Neural cell (in vitro differentiated cells): Measurements from ENCODE around the gene RAP2A. TPM values are rescaled to one million over a fixed set of nuclear protein-coding genes. Genes with fewer than 3 reads are reported as not detected.

Experiments used
- H2AFZ ChIP-seq: fragments of 200-600, 300-800 bp; sonication (generic), shearing (Covaris generic); 2 replicates; pipeline ENCODE4 v1.6.0; 2014; ENCODE audit warnings: low read depth, mild to moderate bottlenecking, antibody characterized with exemption, low read length, moderate library complexity
- H3F3A ChIP-seq: fragments of 200-600 bp; shearing (Covaris generic); 2 replicates; pipeline ENCODE4 v1.6.1; 2016; ENCODE audit warnings: mild to moderate bottlenecking, moderate library complexity, mixed read lengths, antibody characterized with exemption, low read length; ENCODE audit not compliant: insufficient read depth, poor library complexity, severe bottlenecking
- H3K27ac ChIP-seq: fragments of 200-600, 300-800 bp; sonication (generic), shearing (Covaris generic); 2 replicates; pipeline ENCODE4 v1.5.1; 2014; ENCODE audit warnings: mild to moderate bottlenecking, low read length, moderate library complexity
- H3K27me3 ChIP-seq: fragments of 300-800, 200-600 bp; sonication (generic), shearing (Covaris generic); 2 replicates; pipeline ENCODE4 v1.6.0; 2014; ENCODE audit warnings: mild to moderate bottlenecking, low read depth, low read length, moderate library complexity; ENCODE audit not compliant: insufficient read depth
- H3K36me3 ChIP-seq: fragments of 300-800, 200-600 bp; sonication (generic), shearing (Covaris generic); 2 replicates; pipeline ENCODE4 v1.5.1; 2014; ENCODE audit warnings: mild to moderate bottlenecking, antibody characterized with exemption, low read length, moderate library complexity; ENCODE audit not compliant: insufficient read depth
- H3K4me2 ChIP-seq: fragments of 300-800, 200-600 bp; sonication (generic), shearing (Covaris generic); 2 replicates; pipeline ENCODE4 v1.6.0; 2014; ENCODE audit warnings: mild to moderate bottlenecking, low read length
- H3K4me3 ChIP-seq: fragments of 300-800, 200-600 bp; sonication (generic), shearing (Covaris generic); 2 replicates; pipeline ENCODE4 v1.5.1; 2014; ENCODE audit warnings: mild to moderate bottlenecking, low read length, moderate library complexity
- H3K79me2 ChIP-seq: fragments of 200-600 bp; shearing (Covaris generic); replicated peaks from 2 replicates; pipeline ENCODE4 v1.6.0; 2014; ENCODE audit warnings: mild to moderate bottlenecking, low read length, moderate library complexity; ENCODE audit not compliant: insufficient read depth
- H3K9ac ChIP-seq: fragments of 300-800, 200-600 bp; sonication (generic), shearing (Covaris generic); 2 replicates; pipeline ENCODE4 v1.6.1; 2016; ENCODE audit warnings: mild to moderate bottlenecking, low read length, mixed read lengths
- H3K9me2 ChIP-seq: fragments of 200-600 bp; shearing (Covaris generic); 2 replicates; pipeline ENCODE4 v1.6.1; 2016; ENCODE audit warnings: mild to moderate bottlenecking, low read length, mixed read lengths; ENCODE audit not compliant: insufficient read depth
- H3K9me3 ChIP-seq: fragments of 200-600, 300-800 bp; sonication (generic), shearing (Covaris generic); 2 replicates; pipeline ENCODE4 v1.6.1; 2016; ENCODE audit warnings: mild to moderate bottlenecking, mixed run types, low read length, moderate library complexity, mixed read lengths
- H4K20me1 ChIP-seq: fragments of 200-600 bp; shearing (Covaris generic); 2 replicates; pipeline ENCODE4 v1.6.1; 2016; ENCODE audit warnings: mild to moderate bottlenecking, mixed run types; ENCODE audit not compliant: insufficient read depth
- CTCF ChIP-seq: fragments of 450-650 bp; IDR thresholded peaks from 2 replicates; pipeline ENCODE4 v1.5.1; 2014; ENCODE audit warnings: antibody characterized with exemption, mild to moderate bottlenecking, moderate library complexity; ENCODE audit not compliant: poor library complexity, severe bottlenecking
- EP300 ChIP-seq: fragments of 450-650 bp; conservative IDR thresholded peaks from 2 replicates; pipeline ENCODE4 v1.6.1; 2014; ENCODE audit warnings: antibody characterized with exemption, mild to moderate bottlenecking, moderate library complexity; ENCODE audit not compliant: poor library complexity, severe bottlenecking
- EZH2 ChIP-seq: fragments of 200-600, 300-800 bp; shearing (Covaris generic), sonication (generic); IDR thresholded peaks from 2 replicates; pipeline ENCODE4 v1.6.1; 2014; ENCODE audit warnings: antibody characterized with exemption, low read length, borderline replicate concordance, mild to moderate bottlenecking; ENCODE audit not compliant: insufficient read depth, poor library complexity, severe bottlenecking
- MXI1 ChIP-seq: fragments of 450-650 bp; conservative IDR thresholded peaks from 2 replicates; pipeline ENCODE4 v1.6.1; 2014; ENCODE audit warnings: antibody characterized with exemption, mild to moderate bottlenecking; ENCODE audit not compliant: poor library complexity, severe bottlenecking
- POLR2AphosphoS5 ChIP-seq: IDR thresholded peaks from 2 replicates; pipeline ENCODE4 v1.6.1; 2012
- RAD21 ChIP-seq: fragments of 450-650 bp; conservative IDR thresholded peaks from 2 replicates; pipeline ENCODE4 v1.6.1; 2014; ENCODE audit warnings: antibody characterized with exemption, mild to moderate bottlenecking, moderate library complexity
- REST ChIP-seq: IDR thresholded peaks from 2 replicates; pipeline ENCODE4 v1.6.1; 2012; ENCODE audit warnings: borderline replicate concordance
- SMC3 ChIP-seq: fragments of 450-650 bp; conservative IDR thresholded peaks from 2 replicates; pipeline ENCODE4 v1.6.1; 2014; ENCODE audit warnings: antibody characterized with exemption, mild to moderate bottlenecking, moderate library complexity; ENCODE audit not compliant: poor library complexity
- TAF1 ChIP-seq: IDR thresholded peaks from 2 replicates; pipeline ENCODE4 v1.6.1; 2012; ENCODE audit warnings: low read depth
- polyA plus RNA-seq: library from polyadenylated mRNA; depleted of rRNA; stranded (reverse); fragments of >200 nt; gene quantifications from 2 replicates; pipeline ENCODE4 v1.2.3, GENCODE V29; 2014

RAP2A gene
- polyA plus RNA-seq, 1 donor from 2014 or later = 55.3 TPM

GRCh38 chr13:97435323-97435722 lies 1.4 kb downstream of the RAP2A start:
- Histone ChIP-seq H3K79me2 (peaks cover 60% of the 10 kb centered on the region), H3K9ac (peak overlapping the region; percentile 75)
- TF ChIP-seq RAD21 = no peak
- TF ChIP-seq TAF1 = no peak
- TF ChIP-seq REST = no peak
- TF ChIP-seq POLR2AphosphoS5 = no peak

GRCh38 chr13:97435794-97436193 lies 1.8 kb downstream of the RAP2A start:
- H3K4me2 ChIP-seq = peak overlapping the region; percentile 64
- no peaks in the 10 kb centered on the region for H3F3A ChIP-seq
- no peaks in the 10 kb centered on the region for H3K9me3 ChIP-seq
- peaks cover 60% of the 10 kb centered on the region for H3K79me2 ChIP-seq
- no peaks in the 10 kb centered on the region for H3K27me3 ChIP-seq
- H3K4me3 ChIP-seq = peak overlapping the region; percentile 81
- H4K20me1 ChIP-seq = no peaks in the 10 kb centered on the region
- H3K27ac ChIP-seq = no peak overlapping the region
- no peaks in the 10 kb centered on the region for H3K36me3 ChIP-seq
- no peaks in the 10 kb centered on the region for H3K9me2 ChIP-seq
- H3K9ac ChIP-seq = no peak overlapping the region
- no peak for TF ChIP-seq SMC3
- no peak for TF ChIP-seq POLR2AphosphoS5
- TF ChIP-seq TAF1 = no peak
- no peak for TF ChIP-seq REST
- TF ChIP-seq EP300 = no peak
- H2AFZ ChIP-seq = no peak overlapping the region

More at GRCh38 chr13:97435323-97435722, 1.4 kb downstream of the RAP2A start:
- H3K27ac ChIP-seq = peak overlapping the region; percentile 76
- no peaks in the 10 kb centered on the region for H3K9me3 ChIP-seq
- no peaks in the 10 kb centered on the region for H3K27me3 ChIP-seq
- no peaks in the 10 kb centered on the region for H3K36me3 ChIP-seq
- peak overlapping the region; percentile 81 for H3K4me3 ChIP-seq
- no peak overlapping the region for H2AFZ ChIP-seq
- no peaks in the 10 kb centered on the region for H3F3A ChIP-seq
- H4K20me1 ChIP-seq = no peaks in the 10 kb centered on the region
- H3K9me2 ChIP-seq = no peaks in the 10 kb centered on the region
- peak overlapping the region; percentile 64 for H3K4me2 ChIP-seq

GRCh38 chr13:97436845-97437244 lies 2.9 kb downstream of the RAP2A start:
- no peak overlapping the region for H2AFZ ChIP-seq
- TF ChIP-seq CTCF = no peak
- TF ChIP-seq EP300 = no peak
- no peak for TF ChIP-seq TAF1
- no peak for TF ChIP-seq EZH2
- no peak for TF ChIP-seq SMC3
- TF ChIP-seq POLR2AphosphoS5 = no peak
- TF ChIP-seq MXI1 = no peak
- TF ChIP-seq REST = no peak
- TF ChIP-seq RAD21 = no peak
- no peak overlapping the region for H3K9ac ChIP-seq
- H3K4me3 ChIP-seq = peak overlapping the region; percentile 81
- peak overlapping the region; percentile 64 for H3K4me2 ChIP-seq
- H3K27ac ChIP-seq = no peak overlapping the region
- H3K9me2 ChIP-seq = no peaks in the 10 kb centered on the region
- H3K9me3 ChIP-seq = no peaks in the 10 kb centered on the region
- H4K20me1 ChIP-seq = no peaks in the 10 kb centered on the region
- H3K79me2 ChIP-seq = peaks cover 57% of the 10 kb centered on the region
- no peaks in the 10 kb centered on the region for H3K27me3 ChIP-seq
- no peaks in the 10 kb centered on the region for H3F3A ChIP-seq
- no peaks in the 10 kb centered on the region for H3K36me3 ChIP-seq
